GM18498 (cell line): Measurements from ENCODE around the gene CCDC187.
"Not testable (repeated sequence)": the region's sequence is repeated elsewhere in the genome, so short reads cannot be mapped to it uniquely, and the experiment has no call there.

ENCODE experiments used
- ATAC-seq: cut with Tn5 transposase; IDR thresholded peaks from one replicate; pipeline ENCODE4 v1.9.1; 2021; ENCODE audit warnings: mild to moderate bottlenecking, moderate library complexity; ENCODE audit not compliant: unreplicated experiment

The CCDC187 gene

GRCh38 chr9:136244122-136244968 lies 59.5 kb downstream of the CCDC187 start:
- no peak for ATAC-seq

- ATAC-seq: no peak
Observed at GRCh38 chr9:136243631-136244030, 60.3 kb downstream of the CCDC187 start.

GRCh38 chr9:136242918-136243525 lies 60.9 kb downstream of the CCDC187 start:
- ATAC-seq: no peak

GRCh38 chr9:136242248-136242647 lies 61.6 kb downstream of the CCDC187 start:
- ATAC-seq: no peak

- ATAC-seq: no peak
Observed at GRCh38 chr9:136241542-136241941, 62.4 kb downstream of the CCDC187 start.

GRCh38 chr9:136240941-136241340 lies 63.0 kb downstream of the CCDC187 start:
- ATAC-seq: no peak

GRCh38 chr9:136239983-136240330 lies 63.9 kb downstream of the CCDC187 start:
- ATAC-seq: no peak

- no peak for ATAC-seq
Observed at GRCh38 chr9:136239135-136239982, 64.5 kb downstream of the CCDC187 start.

- ATAC-seq: no peak
Observed at GRCh38 chr9:136238342-136238732, 65.6 kb downstream of the CCDC187 start.

- no peak for ATAC-seq
Observed at GRCh38 chr9:136237486-136238341, 66.2 kb downstream of the CCDC187 start.

GRCh38 chr9:136236471-136237410 lies 67.2 kb downstream of the CCDC187 start:
- ATAC-seq: not testable (repeated sequence)

- no peak for ATAC-seq
Observed at GRCh38 chr9:136235709-136236455, 68.0 kb downstream of the CCDC187 start.

GRCh38 chr9:136235171-136235570 lies 68.7 kb downstream of the CCDC187 start:
- no peak for ATAC-seq

GRCh38 chr9:136234597-136234996 lies 69.3 kb downstream of the CCDC187 start:
- no peak for ATAC-seq

- ATAC-seq: no peak
Observed at GRCh38 chr9:136233868-136234267, 70.0 kb downstream of the CCDC187 start.

GRCh38 chr9:136233411-136233810 lies 70.5 kb downstream of the CCDC187 start:
- no peak for ATAC-seq

- no peak for ATAC-seq
Observed at GRCh38 chr9:136232969-136233368, 70.9 kb downstream of the CCDC187 start.

- ATAC-seq: no peak
Observed at GRCh38 chr9:136231478-136232297, 72.2 kb downstream of the CCDC187 start.
